Stimulated activated CD8-positive, alpha-beta memory T cell treated with anti-CD3 and anti-CD28 coated beads, Interleukin-4, amount 100 ng/mL, for 4 hours (primary cell): ENCODE results near the gene MKRN2OS.

ENCODE experiments used
- DNase-seq, 2 donors: peaks; one replicate each; pipeline ENCODE4 v3.0.0-alpha.2; 2020; ENCODE audit warnings: low read depth in 2 of 2, low spot score in 1 of 2

MKRN2OS gene

GRCh38 chr3:12545473-12545791 lies at the start of gene MKRN2OS:
MKRN2OS (minus strand) TSS chr3:12545499; CDS start chr3:12545464, 35 bp downstream.
- no peak for DNase-seq

- no peak for DNase-seq
These were observed 48.2 kb upstream of the MKRN2OS start for GRCh38 chr3:12593473-12593872.

GRCh38 chr3:12591997-12592715 lies 46.9 kb upstream of the MKRN2OS start:
- no peak for DNase-seq

- DNase-seq: no peak
These were observed 46.2 kb upstream of the MKRN2OS start for GRCh38 chr3:12591456-12591855.

GRCh38 chr3:12590096-12590495 lies 44.8 kb upstream of the MKRN2OS start:
- DNase-seq: no peak

- DNase-seq: no peak
These were observed 43.0 kb upstream of the MKRN2OS start for GRCh38 chr3:12588039-12589009.

GRCh38 chr3:12586403-12586802 lies 41.1 kb upstream of the MKRN2OS start:
- DNase-seq: no peak

GRCh38 chr3:12585970-12586369 lies 40.7 kb upstream of the MKRN2OS start:
- DNase-seq: no peak

GRCh38 chr3:12585181-12585580 lies 39.9 kb upstream of the MKRN2OS start:
- no peak for DNase-seq

- no peak for DNase-seq
These were observed 38.8 kb upstream of the MKRN2OS start for GRCh38 chr3:12584083-12584482.

- no peak for DNase-seq
These were observed 38.0 kb upstream of the MKRN2OS start for GRCh38 chr3:12583280-12583679.

- DNase-seq: no peak
These were observed 37.4 kb upstream of the MKRN2OS start for GRCh38 chr3:12582730-12583129.

GRCh38 chr3:12579905-12580304 lies 34.6 kb upstream of the MKRN2OS start:
- no peak for DNase-seq

- DNase-seq: no peak
These were observed 34.2 kb upstream of the MKRN2OS start for GRCh38 chr3:12579456-12579855.

- no peak for DNase-seq
These were observed 33.4 kb upstream of the MKRN2OS start for GRCh38 chr3:12578742-12579141.

GRCh38 chr3:12577379-12577778 lies 32.1 kb upstream of the MKRN2OS start:
- no peak for DNase-seq

GRCh38 chr3:12574661-12575060 lies 29.4 kb upstream of the MKRN2OS start:
- no peak for DNase-seq

GRCh38 chr3:12574131-12574530 lies 28.8 kb upstream of the MKRN2OS start:
- DNase-seq: no peak

- DNase-seq: no peak
These were observed 26.7 kb upstream of the MKRN2OS start for GRCh38 chr3:12571986-12572385.

GRCh38 chr3:12569836-12570235 lies 24.5 kb upstream of the MKRN2OS start:
- no peak for DNase-seq

GRCh38 chr3:12568747-12569146 lies 23.4 kb upstream of the MKRN2OS start:
- no peak for DNase-seq

GRCh38 chr3:12566976-12567375 lies 21.7 kb upstream of the MKRN2OS start:
- no peak for DNase-seq
